ENCODE data around the gene TREX2. TPM values are rescaled to one million over a fixed set of nuclear protein-coding genes. Genes with fewer than 3 reads are reported as not detected.
"Not testable (repeated sequence)": the region's sequence is repeated elsewhere in the genome, so short reads cannot be mapped to it uniquely, and the experiment has no call there.

Gene TREX2
- total RNA-seq, 1 experiment from 2014 or later, result 2.3 TPM

GRCh38 chrX:153408871-153409351, 36.9 kb downstream of the TREX2 start:
- no peak for DNase-seq (ENCODE audit: low read depth)

- no peak for DNase-seq (ENCODE audit: low read depth)
These were observed 37.6 kb downstream of the TREX2 start for GRCh38 chrX:153408221-153408721.

GRCh38 chrX:153407736-153408135, 38.1 kb downstream of the TREX2 start:
- no peak for DNase-seq (ENCODE audit: low read depth)

GRCh38 chrX:153406903-153407302, 39.0 kb downstream of the TREX2 start:
- no peak for DNase-seq (ENCODE audit: low read depth)

GRCh38 chrX:153406011-153406410, 39.8 kb downstream of the TREX2 start:
- DNase-seq (ENCODE audit: low read depth), result no peak

- no peak for DNase-seq (ENCODE audit: low read depth)
These were observed 40.4 kb downstream of the TREX2 start for GRCh38 chrX:153405426-153405825.

GRCh38 chrX:153404333-153404732, 41.5 kb downstream of the TREX2 start:
- not testable (repeated sequence) for DNase-seq (ENCODE audit: low read depth)

- DNase-seq (ENCODE audit: low read depth), result no peak
These were observed 44.6 kb downstream of the TREX2 start, which contains the start of gene PNMA6E for GRCh38 chrX:153401133-153401764. PNMA6E (minus strand) TSS chrX:153401350; CDS start chrX:153398849, 2,501 bp downstream.

- DNase-seq (ENCODE audit: low read depth), result peak; percentile 3
These were observed 45.4 kb downstream of the TREX2 start for GRCh38 chrX:153400146-153401132.

- DNase-seq (ENCODE audit: low read depth), result no peak
These were observed 47.4 kb downstream of the TREX2 start for GRCh38 chrX:153398275-153398960.

GRCh38 chrX:153397256-153397960, 48.4 kb downstream of the TREX2 start:
- DNase-seq (ENCODE audit: low read depth), result no peak

- DNase-seq (ENCODE audit: low read depth), result no peak
These were observed 49.3 kb downstream of the TREX2 start for GRCh38 chrX:153396320-153397195.

GRCh38 chrX:153395613-153396319, 50.1 kb downstream of the TREX2 start:
- DNase-seq (ENCODE audit: low read depth), result no peak

GRCh38 chrX:153394612-153395011, 51.2 kb downstream of the TREX2 start:
- no peak for DNase-seq (ENCODE audit: low read depth)

Other genes starting within 250 kb of the TREX2 start
- not detected in 2 replicates for gene PNMA6F, start 124.3 kb downstream of the TREX2 start, total RNA-seq (2014; rRNA removed)
- gene ZNF275, start 111.9 kb downstream of the TREX2 start, total RNA-seq (2014; rRNA removed), result 6.6 and 9.0 TPM in 2 replicates
- gene PNMA6E, start 44.7 kb downstream of the TREX2 start, total RNA-seq (2014; rRNA removed), result not detected in 2 replicates
- gene ZFP92, start 34.6 kb downstream of the TREX2 start, total RNA-seq (2014; rRNA removed), result not detected in 2 replicates
- gene HAUS7, start 24.5 kb upstream of the TREX2 start, total RNA-seq (2014; rRNA removed), result 29.3 and 52.6 TPM in 2 replicates
- gene BGN, start 48.9 kb upstream of the TREX2 start, total RNA-seq (2014; rRNA removed), result not detected in 2 replicates
- gene ATP2B3, start 71.6 kb upstream of the TREX2 start, total RNA-seq (2014; rRNA removed), result not detected in 2 replicates
- gene CCNQ, start 153.1 kb upstream of the TREX2 start, total RNA-seq (2014; rRNA removed), result 35.3 and 40.1 TPM in 2 replicates
- gene DUSP9, start 201.1 kb upstream of the TREX2 start, total RNA-seq (2014; rRNA removed), result not detected in 2 replicates
- gene PNCK, start 227.8 kb upstream of the TREX2 start, total RNA-seq (2014; rRNA removed), result 0.19 TPM in 1 of 2 replicates, not detected in the other
- 10.2 and 13.7 TPM in 2 replicates for gene SLC6A8, start 241.9 kb upstream of the TREX2 start, total RNA-seq (2014; rRNA removed)